AG10803 (cell line): ENCODE results near the gene MYG1.
A peak's percentile ranks its signal among the peaks of the same experiment; 100 is the strongest.
"Not testable (repeated sequence)": the region's sequence is repeated elsewhere in the genome, so short reads cannot be mapped to it uniquely, and the experiment has no call there.

Source experiments
- DNase-seq: peaks from one replicate; pipeline ENCODE4 v3.0.0; 2010; ENCODE audit warnings: low read depth
- H3K4me3 ChIP-seq: 2 replicates; pipeline ENCODE4 v1.5.1; 2011; ENCODE audit warnings: mild to moderate bottlenecking, low read length, control low read depth
- TF ChIP-seq, protein P1 (sequence below): conservative IDR thresholded peaks from 2 replicates; pipeline ENCODE4 v1.5.1; 2011; ENCODE audit warnings: mild to moderate bottlenecking, low read length, control low read depth, inconsistent platforms

Gene MYG1

DNA sequence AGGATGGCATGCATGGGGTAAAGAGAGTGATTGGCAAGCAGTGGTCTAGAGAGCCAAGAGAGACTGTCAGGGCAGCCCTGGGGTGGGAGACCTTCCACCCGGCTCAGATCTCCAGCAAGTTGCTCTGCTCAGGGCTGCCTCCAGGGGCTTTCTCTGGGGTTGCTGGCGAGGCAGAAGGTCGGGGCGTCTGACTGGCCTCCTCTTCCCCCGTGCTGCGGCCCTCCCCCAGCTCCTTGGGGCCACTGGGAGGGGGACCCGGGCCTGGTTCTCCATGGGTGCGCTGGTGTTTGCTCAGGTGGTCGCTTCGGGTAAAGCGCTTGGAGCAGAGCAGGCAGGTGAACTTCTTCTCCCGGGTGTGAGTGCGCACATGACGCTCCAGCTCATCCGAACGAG is 28.5 kb downstream of the MYG1 start:
- no peak overlapping the region for H3K4me3 ChIP-seq
- no peak for DNase-seq
- TF ChIP-seq, protein P1, sequence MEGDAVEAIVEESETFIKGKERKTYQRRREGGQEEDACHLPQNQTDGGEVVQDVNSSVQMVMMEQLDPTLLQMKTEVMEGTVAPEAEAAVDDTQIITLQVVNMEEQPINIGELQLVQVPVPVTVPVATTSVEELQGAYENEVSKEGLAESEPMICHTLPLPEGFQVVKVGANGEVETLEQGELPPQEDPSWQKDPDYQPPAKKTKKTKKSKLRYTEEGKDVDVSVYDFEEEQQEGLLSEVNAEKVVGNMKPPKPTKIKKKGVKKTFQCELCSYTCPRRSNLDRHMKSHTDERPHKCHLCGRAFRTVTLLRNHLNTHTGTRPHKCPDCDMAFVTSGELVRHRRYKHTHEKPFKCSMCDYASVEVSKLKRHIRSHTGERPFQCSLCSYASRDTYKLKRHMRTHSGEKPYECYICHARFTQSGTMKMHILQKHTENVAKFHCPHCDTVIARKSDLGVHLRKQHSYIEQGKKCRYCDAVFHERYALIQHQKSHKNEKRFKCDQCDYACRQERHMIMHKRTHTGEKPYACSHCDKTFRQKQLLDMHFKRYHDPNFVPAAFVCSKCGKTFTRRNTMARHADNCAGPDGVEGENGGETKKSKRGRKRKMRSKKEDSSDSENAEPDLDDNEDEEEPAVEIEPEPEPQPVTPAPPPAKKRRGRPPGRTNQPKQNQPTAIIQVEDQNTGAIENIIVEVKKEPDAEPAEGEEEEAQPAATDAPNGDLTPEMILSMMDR: no peak; the same call in 1 of the 2 replicates

DNA sequence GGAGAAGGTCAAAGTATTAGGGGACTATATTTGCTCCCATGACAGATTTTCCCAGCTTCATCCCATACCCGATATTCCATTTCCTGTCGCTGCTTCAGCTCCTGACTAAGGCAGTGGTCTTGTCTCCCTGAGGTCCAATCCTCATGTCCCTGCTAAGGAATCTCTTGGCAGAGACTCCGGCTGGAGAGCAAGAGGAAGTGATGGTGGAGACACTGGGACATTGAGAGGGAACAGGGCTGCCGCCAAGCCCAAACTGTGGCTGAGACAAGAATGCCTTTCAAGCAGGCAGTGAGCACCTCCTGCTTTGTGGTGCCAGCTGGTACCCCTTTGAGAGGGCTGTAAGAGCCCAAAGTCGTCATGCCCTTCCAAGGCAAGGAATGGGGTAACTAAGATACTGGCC is 31.2 kb downstream of the MYG1 start:
- no peak overlapping the region for H3K4me3 ChIP-seq
- TF ChIP-seq, protein P1: no peak
- no peak for DNase-seq

DNA sequence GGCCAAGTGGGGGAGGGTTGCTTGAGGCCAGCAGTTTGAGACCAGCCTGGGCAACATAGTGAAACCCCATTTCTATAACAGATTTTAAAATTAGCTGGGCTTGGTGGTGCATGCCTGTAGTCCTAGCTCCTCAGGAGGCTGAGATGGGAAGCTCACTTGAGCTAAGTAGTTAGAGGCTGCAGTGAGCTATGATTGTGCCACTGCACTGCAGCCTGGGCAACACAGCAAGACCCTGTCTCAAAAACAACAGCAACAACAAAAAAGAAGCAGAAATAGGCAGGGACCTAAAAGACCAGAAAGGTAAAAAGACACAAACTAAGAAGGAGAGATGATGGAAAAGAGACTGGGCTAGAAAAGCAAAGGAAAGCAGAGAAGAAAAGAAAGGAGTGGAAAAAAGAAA is 32.8 kb downstream of the MYG1 start:
- H3K4me3 ChIP-seq, DNase-seq: not testable (repeated sequence)

DNA sequence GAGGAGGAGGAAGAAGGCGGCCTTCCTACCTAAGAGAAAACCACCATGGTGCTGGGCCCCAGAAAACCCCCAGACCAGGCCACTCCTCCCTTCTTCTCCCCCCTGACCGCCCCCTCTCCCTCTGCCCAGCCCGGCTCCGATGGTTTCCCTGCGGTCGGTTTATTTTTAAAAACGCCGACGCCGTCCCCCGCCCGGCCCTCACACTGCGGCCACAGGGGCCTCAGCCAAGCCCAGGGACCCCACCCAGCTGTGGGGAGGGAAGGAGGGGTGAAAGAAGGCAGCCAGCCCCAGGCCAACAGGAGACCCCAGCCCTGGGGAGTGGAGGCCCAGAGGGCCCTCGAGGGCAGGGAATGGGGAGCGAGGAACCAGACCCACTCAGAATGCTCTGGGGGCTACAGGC is 33.2 kb downstream of the MYG1 start:
- DNase-seq: no peak
- no peak overlapping the region for H3K4me3 ChIP-seq
- TF ChIP-seq, protein P1: no peak

DNA sequence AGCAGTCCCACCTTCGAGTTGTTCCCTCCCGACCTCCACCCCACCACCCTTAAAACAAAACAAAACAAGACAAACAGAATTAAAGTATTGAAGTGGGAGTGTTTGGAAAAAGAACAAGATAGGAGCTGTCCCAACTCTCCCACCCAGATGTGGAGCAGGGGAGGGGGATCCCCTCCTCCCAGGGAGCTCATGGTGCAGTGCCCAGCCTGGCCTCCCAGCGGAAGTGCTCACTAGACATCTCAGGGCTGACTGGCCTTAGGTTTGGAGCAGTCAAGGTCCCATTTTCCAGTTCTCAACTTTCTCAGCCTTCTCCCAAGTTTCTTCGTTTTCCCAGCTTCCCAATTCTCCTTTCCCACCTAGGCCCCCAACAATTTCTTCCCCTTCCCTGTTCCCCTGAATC is 33.8 kb downstream of the MYG1 start:
- no peak overlapping the region for H3K4me3 ChIP-seq
- TF ChIP-seq, protein P1: no peak
- DNase-seq: no peak

DNA sequence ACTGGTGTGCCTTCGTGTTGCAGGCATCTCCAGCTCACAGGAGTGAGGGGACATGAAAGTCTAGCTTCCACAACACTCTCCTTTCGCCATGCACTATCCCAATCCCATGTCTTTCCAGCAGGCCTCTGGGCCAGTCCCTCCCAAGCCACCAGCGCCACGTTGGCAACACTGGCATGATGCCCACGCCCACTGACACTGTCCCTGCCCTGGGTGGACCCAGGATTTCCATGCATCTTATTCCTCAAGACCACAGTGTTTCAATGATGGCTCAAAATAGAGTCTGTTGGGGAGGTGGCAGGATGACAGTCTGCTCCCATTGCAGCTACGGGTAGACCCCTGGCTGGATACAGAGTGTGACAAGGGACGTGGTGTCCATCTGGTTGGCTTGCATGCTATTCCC is 34.4 kb downstream of the MYG1 start:
- TF ChIP-seq, protein P1: no peak
- no peak for DNase-seq
- H3K4me3 ChIP-seq: no peak overlapping the region

DNA sequence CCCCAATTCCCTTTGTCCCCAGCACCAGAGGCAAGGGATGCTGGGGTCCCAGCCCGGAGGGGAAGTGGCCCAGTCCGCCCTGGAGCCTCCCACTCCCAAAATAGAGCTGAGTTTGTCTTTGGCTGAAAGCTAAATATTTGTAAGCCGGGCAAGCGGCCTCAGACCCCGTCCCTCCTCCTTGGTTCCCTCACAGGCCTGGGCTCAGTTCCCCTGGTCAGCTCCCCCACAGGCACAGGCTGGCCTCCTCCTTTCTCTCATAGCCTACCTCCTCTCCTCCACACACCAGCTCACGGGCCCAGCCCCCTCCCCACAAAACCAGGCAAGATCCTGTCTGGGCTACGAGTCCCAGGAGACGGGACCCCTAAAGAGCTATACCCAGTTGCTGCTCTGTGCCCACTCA is 35.3 kb downstream of the MYG1 start:
- H3K4me3 ChIP-seq: no peak overlapping the region
- TF ChIP-seq, protein P1: no peak
- DNase-seq: no peak

DNA sequence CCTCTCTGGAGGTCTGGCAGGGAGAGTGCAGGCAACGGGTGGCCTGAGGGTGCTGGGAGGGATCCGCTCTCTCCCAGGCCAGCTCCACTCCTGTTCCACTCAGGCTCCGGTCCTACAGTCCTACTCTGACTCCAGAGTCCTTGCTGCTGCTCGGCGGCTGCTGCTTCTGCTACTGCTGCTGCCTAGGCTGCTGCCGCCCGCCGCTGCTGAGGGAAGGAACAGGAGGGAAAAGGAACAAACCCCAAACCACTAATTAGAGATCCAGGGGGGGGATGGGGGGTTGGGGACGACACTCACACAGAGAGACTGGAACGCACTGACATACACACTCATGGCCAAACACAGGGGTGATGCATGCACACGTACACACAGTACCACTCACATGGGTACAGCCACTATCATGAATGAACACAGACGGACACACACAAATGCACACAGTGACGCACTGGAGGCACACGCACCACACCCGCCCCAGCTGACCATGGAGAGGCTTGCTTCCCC is 36.7 kb downstream of the MYG1 start, which contains the start of gene SP7:
SP7 (minus strand) TSS at position 174 of the 501 bp plus-strand sequence. CDS start 708 bp downstream, outside the sequence.
- DNase-seq: peak; percentile 15
- TF ChIP-seq, protein P1: no peak
- no peak within 1 kb of the TSS for H3K4me3 ChIP-seq
